ENCODE data around the gene EIF3D.

- no peak for TF ChIP-seq CTCF (IDR thresholded peaks at IDR 0.05)
- no peak for TF ChIP-seq POLR2A (IDR thresholded peaks at IDR 0.05)
- TF ChIP-seq POLR2AphosphoS5 (IDR thresholded peaks at IDR 0.05), result no peak
These were observed 34.0 kb upstream of the EIF3D start for GRCh38 chr22:36563001-36563400.
